K562 (cell line): ENCODE results near the gene AGPAT1. TPM values are rescaled to one million over a fixed set of nuclear protein-coding genes. Genes with fewer than 3 reads are reported as not detected.
A peak's percentile ranks its signal among the peaks of the same experiment; 100 is the strongest.

ENCODE experiments used
- BACH1 ChIP-seq: fragments of 200-800 bp; sonication (Bioruptor generic); IDR thresholded peaks from 2 replicates; pipeline ENCODE4 v1.6.1; 2016; ENCODE audit warnings: missing genetic modification characterization, missing compliant biosample characterization
- CCNT2 ChIP-seq: IDR thresholded peaks from 2 replicates; pipeline ENCODE4 v1.6.1; 2011; ENCODE audit warnings: borderline replicate concordance, low read depth, mild to moderate bottlenecking, moderate library complexity, mixed read lengths, low read length; ENCODE audit not compliant: insufficient read length; ENCODE audit errors: extremely low read depth
- ELF4 ChIP-seq: fragments of 450-650 bp; formaldehyde crosslinking; IDR thresholded peaks from 2 replicates; pipeline ENCODE4 v1.4.0; 2022; ENCODE audit warnings: missing genetic modification characterization
- FOXM1 ChIP-seq, 2 experiments: fragments of 450-650 bp in 1 of 2; sonication (generic) in 1 of 2; formaldehyde crosslinking in 1 of 2; IDR thresholded peaks; 2 replicates each; pipeline versions ENCODE4 v1.6.1 to v1.9.0; 2017 to 2022; ENCODE audit warnings: low read depth in 2 of 2, mild to moderate bottlenecking in 2 of 2, missing genetic modification reagents in 1 of 2, moderate library complexity in 1 of 2
- IRF9 ChIP-seq: fragments of 450-650 bp; IDR thresholded peaks from 2 replicates; pipeline ENCODE4 v1.6.1; 2016; ENCODE audit warnings: missing biosample characterization, missing genetic modification characterization
- MAZ ChIP-seq, 2 experiments: fragments of 450-650 bp in 1 of 2; sonication (generic) in 1 of 2; formaldehyde crosslinking; IDR thresholded peaks in 1 of 2; conservative IDR thresholded peaks in 1 of 2; 2 replicates each; pipeline versions ENCODE4 v1.4.0 to v1.5.0; 2020; ENCODE audit warnings: mild to moderate bottlenecking in 1 of 2, missing genetic modification reagents in 1 of 2
- MTA3 ChIP-seq: fragments of 450-650 bp; formaldehyde crosslinking; IDR thresholded peaks from 2 replicates; pipeline ENCODE4 v1.6.1; 2017; ENCODE audit warnings: mild to moderate bottlenecking, borderline replicate concordance
- NFYB ChIP-seq: IDR thresholded peaks from 2 replicates; pipeline ENCODE4 v1.6.1; 2011; ENCODE audit warnings: mild to moderate bottlenecking, moderate library complexity; ENCODE audit not compliant: insufficient read length; ENCODE audit errors: extremely low read depth
- PML ChIP-seq: IDR thresholded peaks from 2 replicates; pipeline ENCODE4 v1.6.1; 2012; ENCODE audit warnings: low read length, inconsistent platforms
- PREB ChIP-seq: sonication (generic); formaldehyde crosslinking; IDR thresholded peaks from 2 replicates; pipeline ENCODE4 v1.8.1; 2023; ENCODE audit warnings: mild to moderate bottlenecking, missing genetic modification reagents
- PTTG1 ChIP-seq: fragments of 450-650 bp; IDR thresholded peaks from 2 replicates; pipeline ENCODE4 v1.6.1; 2016; ENCODE audit warnings: low read depth, mild to moderate bottlenecking, missing genetic modification characterization, missing compliant biosample characterization
- RAD51 ChIP-seq: fragments of 450-650 bp; IDR thresholded peaks from 2 replicates; pipeline ENCODE4 v1.7.1; 2016; ENCODE audit warnings: low read depth, mild to moderate bottlenecking, borderline replicate concordance
- RB1 ChIP-seq: fragments of 450-650 bp; IDR thresholded peaks from 2 replicates; pipeline ENCODE4 v1.6.1; 2017; ENCODE audit warnings: low read depth, mild to moderate bottlenecking
- SIN3B ChIP-seq: fragments of 450-650 bp; IDR thresholded peaks from 2 replicates; pipeline ENCODE4 v1.6.1; 2017; ENCODE audit warnings: low read depth, mild to moderate bottlenecking, moderate library complexity
- STAT5A ChIP-seq: IDR thresholded peaks from 2 replicates; pipeline ENCODE4 v1.6.1; 2012; ENCODE audit warnings: low read length, inconsistent platforms, borderline replicate concordance
- TEAD1 ChIP-seq, 2 experiments: fragments of 450-650 bp in 1 of 2; sonication (generic) in 1 of 2; formaldehyde crosslinking; IDR thresholded peaks; 2 replicates each; pipeline versions ENCODE4 v1.4.0 to v1.8.0; 2020 to 2022; ENCODE audit warnings: mild to moderate bottlenecking in 2 of 2, missing genetic modification reagents in 1 of 2
- TFAP4 ChIP-seq: sonication (generic); formaldehyde crosslinking; IDR thresholded peaks from 2 replicates; pipeline ENCODE4 v1.8.0; 2022; ENCODE audit warnings: missing genetic modification reagents, mild to moderate bottlenecking, moderate library complexity, borderline replicate concordance
- XRCC5 ChIP-seq: fragments of 200-400 bp; formaldehyde crosslinking; IDR thresholded peaks from 2 replicates; pipeline ENCODE4 v1.6.1; 2017; ENCODE audit warnings: low read depth, mild to moderate bottlenecking, low read length
- ZNF785 ChIP-seq: fragments of 250-450 bp; sonication (Bioruptor Pico); IDR thresholded peaks from 2 replicates; pipeline ENCODE4 v1.4.0; 2020; ENCODE audit warnings: mild to moderate bottlenecking
- polyA plus RNA-seq, 8 experiments: library from polyadenylated mRNA; depleted of rRNA in 4 of 8; stranded (reverse) in 5 of 8; unstranded in 3 of 8; fragments of >200 nt; fragmentation: Nextera tagmentation in 2 of 8; fragmentation: Illumina TruSeq in 1 of 8; extraction: Ambion mirVana in 2 of 8; extraction: Trizol in 1 of 8; gene quantifications; 2 replicates each; pipeline versions ENCODE4 v1.2.1 to v1.2.3, GENCODE V29; 2011 to 2014; ENCODE audit warnings: inconsistent platforms in 1 of 8, missing spikeins in 1 of 8
- total RNA-seq, 7 experiments: library from RNA; depleted of rRNA in 6 of 7; stranded (reverse); fragments of >200 nt in 6 of 7; fragmentation: Illumina TruSeq in 2 of 7; extraction: Trizol in 2 of 7; gene quantifications; 2 replicates each; pipeline versions ENCODE4 v1.2.1 to v1.2.3, GENCODE V29; 2011 to 2021; ENCODE audit warnings: low replicate concordance in 1 of 7
- TF ChIP-seq, protein P1 (sequence below): fragments of 450-650 bp; conservative IDR thresholded peaks from 2 replicates; pipeline ENCODE4 v1.6.1; 2016; ENCODE audit warnings: missing genetic modification characterization, low read depth, mild to moderate bottlenecking, missing compliant biosample characterization, moderate library complexity
- TF ChIP-seq, protein P2 (sequence below): fragments of 250-450 bp; sonication (Bioruptor Pico); IDR thresholded peaks from 2 replicates; pipeline ENCODE4 v1.4.0; 2020

AGPAT1 gene
- total and polyA plus RNA-seq, 9 of the 15 experiments (the other 6 are each of a cell fraction or from before 2014, with no cell fraction given), result 37.9 to 176 (median 69.4) TPM

DNA sequence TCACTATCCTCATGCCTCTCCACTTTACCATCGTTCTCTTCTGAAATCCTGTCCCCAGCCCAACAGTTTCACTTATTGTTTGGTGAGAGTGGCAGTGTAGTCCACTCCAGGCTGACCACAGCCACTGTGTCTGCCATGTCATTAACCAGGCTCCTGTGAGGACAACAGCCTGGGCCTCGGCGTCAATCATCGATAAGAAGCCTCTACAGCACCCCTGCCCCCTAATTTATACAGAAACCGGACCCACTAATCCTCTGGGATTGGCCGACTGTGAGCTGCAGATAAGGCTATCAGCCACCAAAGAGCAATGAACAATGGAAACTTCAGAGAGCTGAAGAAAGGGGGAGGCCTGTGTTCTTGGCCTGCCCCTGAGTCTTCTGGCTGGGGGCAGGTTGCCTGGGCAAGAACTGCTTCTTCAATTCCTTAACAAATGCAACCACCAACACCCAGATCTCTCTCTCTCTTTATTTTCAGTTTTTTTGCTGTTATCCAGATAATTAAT is 8.1 kb downstream of the AGPAT1 start (continued):
- TF ChIP-seq TFAP4 (CRISPR knock-in tag) (peak; percentile 63; the same call in 1 of the 2 replicates), IRF9 (tag) (peak; percentile 81), SIN3B (peak; percentile 20; the same call in 1 of the 2 replicates), TEAD1 (CRISPR knock-in tag; IDR thresholded peaks at IDR 0.05) (peak in 1 of 2 experiments; percentile 52; a peak in 1 of 4 replicates), FOXM1 (IDR thresholded peaks at IDR 0.05; ENCODE audit: low read depth) (peak; percentile 90), FOXM1 (CRISPR knock-in tag; IDR thresholded peaks at IDR 0.05; ENCODE audit: low read depth) (no peak), XRCC5 (peak; percentile 46; the same call in 1 of the 2 replicates), ELF4 (CRISPR knock-in tag) (peak; percentile 94), BACH1 (tag) (peak; percentile 52; the same call in 1 of the 2 replicates), MTA3 (peak; percentile 97), RB1 (0 out of 2 replicates have a peak, but pooled peaks have one; percentile 68), RAD51 (peak; percentile 55; the same call in 1 of the 2 replicates), MAZ (CRISPR knock-in tag; conservative IDR thresholded peaks at IDR 0.05 in 1 of 2, IDR thresholded peaks at IDR 0.05 in 1 of 2) (peak in 1 of 2 experiments; percentile 70; a peak in 3 of 4 replicates), CCNT2 (peak; percentile 73), PTTG1 (tag) (peak; percentile 51; the same call in 1 of the 2 replicates), PREB (CRISPR knock-in tag) (no peak), NFYB (no peak), ZNF785 (no peak), STAT5A (peak; percentile 86), PML (peak; percentile 83)
- TF ChIP-seq, protein P1, sequence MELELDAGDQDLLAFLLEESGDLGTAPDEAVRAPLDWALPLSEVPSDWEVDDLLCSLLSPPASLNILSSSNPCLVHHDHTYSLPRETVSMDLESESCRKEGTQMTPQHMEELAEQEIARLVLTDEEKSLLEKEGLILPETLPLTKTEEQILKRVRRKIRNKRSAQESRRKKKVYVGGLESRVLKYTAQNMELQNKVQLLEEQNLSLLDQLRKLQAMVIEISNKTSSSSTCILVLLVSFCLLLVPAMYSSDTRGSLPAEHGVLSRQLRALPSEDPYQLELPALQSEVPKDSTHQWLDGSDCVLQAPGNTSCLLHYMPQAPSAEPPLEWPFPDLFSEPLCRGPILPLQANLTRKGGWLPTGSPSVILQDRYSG (tag), result peak; percentile 87; the same call in 1 of the 2 replicates
- TF ChIP-seq, protein P2, sequence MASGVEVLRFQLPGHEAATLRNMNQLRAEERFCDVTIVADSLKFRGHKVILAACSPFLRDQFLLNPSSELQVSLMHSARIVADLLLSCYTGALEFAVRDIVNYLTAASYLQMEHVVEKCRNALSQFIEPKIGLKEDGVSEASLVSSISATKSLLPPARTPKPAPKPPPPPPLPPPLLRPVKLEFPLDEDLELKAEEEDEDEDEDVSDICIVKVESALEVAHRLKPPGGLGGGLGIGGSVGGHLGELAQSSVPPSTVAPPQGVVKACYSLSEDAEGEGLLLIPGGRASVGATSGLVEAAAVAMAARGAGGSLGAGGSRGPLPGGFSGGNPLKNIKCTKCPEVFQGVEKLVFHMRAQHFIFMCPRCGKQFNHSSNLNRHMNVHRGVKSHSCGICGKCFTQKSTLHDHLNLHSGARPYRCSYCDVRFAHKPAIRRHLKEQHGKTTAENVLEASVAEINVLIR (CRISPR knock-in tag), result peak; percentile 61
